NT2/D1 (cell line): ENCODE measurements around the gene TNNC2.
"Not testable (repeated sequence)": the region's sequence is repeated elsewhere in the genome, so short reads cannot be mapped to it uniquely, and the experiment has no call there.

Experiments used
- DNase-seq: peaks from one replicate; pipeline ENCODE4 v3.0.0-alpha.2; 2011; ENCODE audit warnings: low read depth, low spot score
- H3K27me3 ChIP-seq: 2 replicates; pipeline ENCODE4 v1.6.0; 2011; ENCODE audit warnings: mild to moderate bottlenecking; ENCODE audit not compliant: insufficient read length, insufficient read depth
- H3K36me3 ChIP-seq: 2 replicates; pipeline ENCODE4 v1.6.1; 2011; ENCODE audit warnings: mild to moderate bottlenecking, low read length, mixed read lengths; ENCODE audit not compliant: insufficient read depth, insufficient read length
- H3K4me1 ChIP-seq: 2 replicates; pipeline ENCODE4 v1.5.1; 2011; ENCODE audit not compliant: insufficient read depth, insufficient read length
- H3K4me3 ChIP-seq: 2 replicates; pipeline ENCODE4 v1.5.1; 2011; ENCODE audit warnings: low read depth; ENCODE audit not compliant: insufficient read length
- H3K9ac ChIP-seq: 2 replicates; pipeline ENCODE4 v1.6.0; 2011; ENCODE audit warnings: low read depth; ENCODE audit not compliant: insufficient read length
- H3K9me3 ChIP-seq: 2 replicates; pipeline ENCODE4 v1.5.1; 2011; ENCODE audit warnings: mild to moderate bottlenecking, low read length; ENCODE audit not compliant: insufficient read depth
- SUZ12 ChIP-seq: IDR thresholded peaks from 2 replicates; pipeline ENCODE4 v1.6.1; 2011; ENCODE audit not compliant: insufficient read length, insufficient read depth; ENCODE audit errors: extremely low read depth
- YY1 ChIP-seq: IDR thresholded peaks from 2 replicates; pipeline ENCODE4 v1.6.1; 2011; ENCODE audit not compliant: insufficient read length, insufficient read depth
- ZNF274 ChIP-seq: IDR thresholded peaks from 2 replicates; pipeline ENCODE4 v1.6.1; 2011; ENCODE audit warnings: mild to moderate bottlenecking, low read depth, low read length

TNNC2 gene

DNA sequence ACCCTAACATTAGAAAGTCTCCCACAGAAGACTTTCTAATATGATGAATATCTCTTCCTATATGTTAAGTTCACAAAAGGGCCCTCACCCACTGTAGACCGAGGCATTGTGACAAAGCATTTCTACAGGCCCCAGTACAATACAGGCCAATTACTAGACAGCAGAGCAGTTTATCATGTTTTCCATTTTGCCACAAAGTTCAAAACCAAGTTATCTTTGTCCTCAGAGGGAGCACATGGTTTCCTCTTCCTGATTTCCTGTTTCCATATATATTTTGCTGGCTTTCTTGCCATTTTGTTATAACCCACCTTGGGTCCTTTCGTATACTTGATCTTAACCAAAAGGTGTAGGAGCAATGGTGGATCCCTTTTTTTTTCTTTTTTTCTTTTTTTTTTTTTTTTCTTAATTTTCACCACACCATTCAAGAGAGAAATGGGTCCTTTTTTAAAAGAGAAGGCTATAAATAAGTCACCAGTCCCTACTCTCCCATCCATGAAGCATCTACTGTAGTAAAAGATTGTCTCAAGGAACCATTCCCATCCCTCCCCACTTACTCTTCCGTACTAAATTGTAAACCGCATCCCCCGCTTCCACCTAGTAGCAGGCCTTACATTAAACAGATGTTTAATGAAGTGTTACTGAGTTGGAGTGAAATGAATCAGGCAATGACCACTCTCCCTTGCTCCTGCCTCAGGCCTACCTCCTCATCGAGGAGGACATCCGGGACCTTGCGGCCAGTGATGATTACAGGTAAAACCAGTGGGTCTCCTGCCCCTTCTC, 16.7 kb downstream of the TNNC2 start:
- no peaks in the 10 kb centered on the region for H3K27me3 ChIP-seq
- H3K4me1 ChIP-seq: peaks cover 5% of the 10 kb centered on the region
- TF ChIP-seq YY1: no peak
- no peak for TF ChIP-seq ZNF274
- no peak for TF ChIP-seq SUZ12
- no peak for DNase-seq
- H3K36me3 ChIP-seq: peaks cover 81% of the 10 kb centered on the region
- no peaks in the 10 kb centered on the region for H3K9me3 ChIP-seq
- H3K9ac ChIP-seq: no peak overlapping the region
- H3K4me3 ChIP-seq: no peak overlapping the region

DNA sequence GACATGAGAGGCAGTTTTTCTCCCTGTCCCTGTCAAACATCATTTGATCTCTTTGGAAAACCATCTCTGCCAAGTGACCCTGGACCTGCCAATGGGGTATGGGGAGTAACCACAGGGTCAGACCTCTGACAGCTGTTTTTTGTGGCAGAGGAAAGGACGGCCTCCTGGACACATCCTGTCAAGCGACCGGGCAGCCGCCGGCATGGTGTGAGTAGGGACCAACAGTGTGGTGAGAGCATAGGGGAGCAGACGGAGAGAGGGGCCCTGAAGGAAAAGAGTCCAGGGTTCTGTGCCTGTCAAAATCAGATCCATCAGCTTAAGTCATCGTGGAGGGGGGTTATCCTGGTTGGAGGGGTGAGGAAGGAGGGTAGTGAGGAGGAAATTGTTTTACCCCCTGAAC, 25.3 kb downstream of the TNNC2 start:
- no peaks in the 10 kb centered on the region for H3K4me1 ChIP-seq
- H3K9me3 ChIP-seq: no peaks in the 10 kb centered on the region
- no peaks in the 10 kb centered on the region for H3K27me3 ChIP-seq
- no peak for TF ChIP-seq SUZ12
- TF ChIP-seq ZNF274: no peak
- TF ChIP-seq YY1: no peak
- H3K36me3 ChIP-seq: peaks cover 71% of the 10 kb centered on the region
- no peak overlapping the region for H3K9ac ChIP-seq
- no peak overlapping the region for H3K4me3 ChIP-seq
- no peak for DNase-seq

DNA sequence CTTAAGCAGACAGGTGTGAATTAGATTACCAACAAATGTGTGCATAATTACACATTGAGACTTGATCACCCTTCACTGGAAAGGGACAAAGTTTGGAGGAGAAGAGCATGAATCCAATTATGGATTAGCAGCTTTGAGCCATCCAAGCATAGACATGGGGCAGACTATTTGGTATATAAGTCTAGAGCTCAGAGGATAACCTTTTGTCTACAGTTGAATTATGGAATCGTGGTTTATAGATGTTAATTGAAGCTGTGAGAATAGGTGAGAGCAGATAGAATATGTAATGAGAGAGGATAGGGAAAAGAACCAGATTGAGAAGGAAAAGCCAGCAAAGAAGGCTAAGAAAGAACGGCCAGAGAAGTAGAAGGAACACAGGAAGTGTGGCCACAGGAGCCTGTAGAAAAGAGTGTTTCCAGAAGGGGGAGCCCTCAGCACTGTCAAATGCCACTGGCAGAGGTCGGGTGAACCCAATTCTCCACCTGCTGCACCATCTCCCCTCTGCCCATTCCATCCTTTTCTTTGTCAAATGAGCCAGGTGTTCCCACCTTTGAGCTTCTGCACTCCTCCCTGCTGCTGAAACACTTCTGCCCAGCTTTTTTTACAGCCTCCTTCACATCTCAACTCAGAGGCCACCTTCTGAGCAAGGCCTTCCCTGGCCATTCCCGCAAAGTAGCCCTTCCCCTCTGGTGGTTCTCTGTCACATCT, 28.0 kb downstream of the TNNC2 start:
- no peak overlapping the region for H3K9ac ChIP-seq
- H3K36me3 ChIP-seq: peaks cover 70% of the 10 kb centered on the region
- no peaks in the 10 kb centered on the region for H3K27me3 ChIP-seq
- H3K4me1 ChIP-seq: no peaks in the 10 kb centered on the region
- peak; percentile 51 for DNase-seq
- TF ChIP-seq SUZ12: no peak
- TF ChIP-seq YY1: no peak
- TF ChIP-seq ZNF274: no peak
- H3K9me3 ChIP-seq: no peaks in the 10 kb centered on the region
- H3K4me3 ChIP-seq: no peak overlapping the region

DNA sequence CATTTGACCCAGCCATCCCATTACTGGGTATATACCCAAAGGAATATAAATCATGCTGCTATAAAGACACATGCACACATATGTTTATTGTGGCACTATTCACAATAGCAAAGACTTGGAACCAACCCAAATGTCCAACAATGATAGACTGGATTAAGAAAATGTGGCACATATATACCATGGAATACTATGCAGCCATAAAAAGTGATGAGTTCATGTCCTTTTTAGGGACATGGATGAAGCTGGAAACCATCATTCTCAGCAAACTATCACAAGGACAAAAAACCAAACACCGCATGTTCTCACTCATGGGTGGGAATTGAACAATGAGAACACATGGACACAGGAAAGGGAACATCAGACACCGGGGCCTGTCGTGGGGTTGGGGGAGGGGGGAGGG, 29.2 kb downstream of the TNNC2 start:
- not testable (repeated sequence) for DNase-seq, H3K27me3 ChIP-seq, H3K9me3 ChIP-seq, H3K4me1 ChIP-seq, H3K4me3 ChIP-seq, H3K9ac ChIP-seq
- peaks cover 67% of the 10 kb centered on the region for H3K36me3 ChIP-seq

DNA sequence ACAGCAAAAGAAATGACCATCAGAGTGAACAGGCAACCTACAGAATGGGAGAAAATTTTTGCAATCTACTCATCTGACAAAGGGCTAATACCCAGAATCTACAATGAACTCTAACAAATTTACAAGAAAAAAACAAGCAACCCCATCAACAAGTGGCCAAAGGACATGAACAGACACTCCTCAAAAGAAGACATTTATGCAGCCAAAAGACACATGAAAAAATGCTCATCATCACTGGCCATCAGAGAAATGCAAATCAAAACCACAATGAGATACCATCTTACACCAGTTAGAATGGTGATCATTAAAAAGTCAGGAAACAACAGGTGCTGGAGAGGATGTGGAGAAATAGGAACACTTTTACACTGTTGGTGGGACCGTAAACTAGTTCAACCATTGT, 29.6 kb downstream of the TNNC2 start:
- H3K9me3 ChIP-seq, H3K4me1 ChIP-seq, DNase-seq, H3K4me3 ChIP-seq, H3K27me3 ChIP-seq, H3K9ac ChIP-seq: not testable (repeated sequence)
- H3K36me3 ChIP-seq: peaks cover 67% of the 10 kb centered on the region

DNA sequence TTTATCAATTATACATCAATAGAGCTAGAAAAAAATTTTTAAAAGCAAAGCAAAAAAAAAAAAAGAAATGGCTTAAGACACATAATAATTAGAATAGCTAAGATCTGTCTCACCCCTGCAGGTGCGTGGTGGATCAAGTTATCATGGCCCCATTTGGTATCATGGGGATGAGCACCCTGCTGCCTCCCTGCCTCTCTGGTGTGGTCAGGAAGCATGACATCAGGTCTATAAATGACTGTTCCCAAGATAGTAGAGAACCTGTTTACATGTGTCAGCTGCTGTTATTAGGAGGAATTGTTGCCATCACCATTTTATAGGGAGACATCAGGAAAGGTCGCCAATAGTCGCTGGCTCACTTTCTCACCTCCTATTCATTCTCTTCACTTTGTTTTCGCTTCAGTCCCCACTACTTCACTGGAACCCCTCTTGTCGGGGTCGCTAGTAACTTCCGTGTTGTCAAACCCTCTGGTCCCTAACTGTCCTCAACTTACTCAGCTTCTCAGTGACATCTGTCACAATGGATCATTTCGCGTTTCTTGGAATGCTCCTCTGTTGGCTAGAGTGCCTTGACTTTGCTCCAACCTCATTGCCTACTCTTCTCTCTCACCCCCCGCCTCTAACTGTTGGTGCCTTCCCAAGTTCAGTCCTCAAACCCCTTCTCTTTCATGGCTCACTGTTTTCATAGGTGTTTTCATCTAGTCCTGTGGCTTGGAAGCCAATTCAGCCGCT, 30.6 kb downstream of the TNNC2 start:
- Histone ChIP-seq H3K27me3 (no peaks in the 10 kb centered on the region), H3K36me3 (peaks cover 58% of the 10 kb centered on the region), H3K4me1 (no peaks in the 10 kb centered on the region), H3K4me3 (no peak overlapping the region), H3K9me3 (no peaks in the 10 kb centered on the region), H3K9ac (no peak overlapping the region)
- DNase-seq: no peak
- TF ChIP-seq ZNF274 (no peak), SUZ12 (no peak), YY1 (no peak)

DNA sequence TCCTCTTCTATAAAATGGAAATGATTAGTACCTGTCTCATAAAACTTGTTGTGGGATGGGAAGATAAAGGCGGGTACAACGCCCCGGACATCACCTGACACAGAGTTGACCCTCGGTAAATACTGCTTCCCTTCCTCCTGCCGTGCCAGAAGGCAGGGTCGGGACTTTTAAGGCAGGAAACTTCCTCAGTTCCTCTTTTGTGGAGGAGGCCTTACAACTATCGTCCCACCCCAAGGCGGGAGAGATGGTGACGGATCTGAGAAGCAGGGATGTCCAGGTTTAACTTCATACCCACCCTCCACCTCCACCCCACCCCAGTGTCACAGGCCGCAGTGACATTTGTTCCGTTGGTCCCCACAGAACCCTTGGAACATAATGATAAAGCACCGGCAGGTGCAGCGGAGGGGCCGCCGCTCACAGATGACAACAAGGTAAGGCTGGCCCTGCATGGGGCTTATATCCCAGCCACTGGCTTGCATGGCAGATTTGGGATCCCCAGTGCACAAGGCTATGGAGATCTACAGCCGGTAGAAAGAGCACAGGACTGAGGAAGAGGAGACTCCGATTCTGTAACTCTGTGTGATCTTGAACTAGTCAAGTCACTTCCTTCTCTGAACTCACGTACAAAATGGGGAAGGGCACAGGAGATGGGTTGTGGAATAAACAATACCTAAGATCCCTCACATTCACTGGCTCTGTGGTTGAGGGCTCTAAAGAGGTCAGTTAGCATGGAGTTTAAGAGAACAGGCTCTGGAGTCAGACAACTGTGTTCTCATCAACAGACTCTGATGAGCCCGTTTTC, 34.6 kb downstream of the TNNC2 start:
- Histone ChIP-seq H3K4me3 (peak overlapping the region; percentile 90), H3K9me3 (no peaks in the 10 kb centered on the region), H3K36me3 (peaks cover 41% of the 10 kb centered on the region), H3K27me3 (no peaks in the 10 kb centered on the region), H3K4me1 (no peaks in the 10 kb centered on the region), H3K9ac (peak overlapping the region; percentile 92)
- TF ChIP-seq YY1: no peak
- no peak for TF ChIP-seq ZNF274
- no peak for DNase-seq
